HepG2 (cell line): Measurements from ENCODE around the gene UBE2O. TPM values are rescaled to one million over a fixed set of nuclear protein-coding genes. Genes with fewer than 3 reads are reported as not detected.

Experiments
- ARNT ChIP-seq: fragments of 450-650 bp; IDR thresholded peaks from 2 replicates; pipeline ENCODE4 v1.6.1; 2017
- ARNT2 ChIP-seq: sonication (generic); formaldehyde crosslinking; IDR thresholded peaks from 2 replicates; pipeline ENCODE4 v1.8.0; 2022; ENCODE audit warnings: mild to moderate bottlenecking, low read depth, missing genetic modification reagents, moderate library complexity
- BCL6 ChIP-seq: IDR thresholded peaks from 2 replicates; pipeline ENCODE4 v1.6.1; 2016; ENCODE audit warnings: missing genetic modification reagents, missing compliant biosample characterization
- BORCS8-MEF2B ChIP-seq: sonication (generic); formaldehyde crosslinking; IDR thresholded peaks from 2 replicates; pipeline ENCODE4 v1.8.0; 2022; ENCODE audit warnings: mild to moderate bottlenecking, missing genetic modification reagents
- CBX5 ChIP-seq: sonication (generic); formaldehyde crosslinking; IDR thresholded peaks from 2 replicates; pipeline ENCODE4 v1.4.0; 2020; ENCODE audit warnings: missing genetic modification reagents, borderline replicate concordance
- HMG20A ChIP-seq: IDR thresholded peaks from 2 replicates; pipeline ENCODE4 v1.6.1; 2016; ENCODE audit warnings: borderline replicate concordance
- KLF11 ChIP-seq: IDR thresholded peaks from 2 replicates; pipeline ENCODE4 v1.6.1; 2016; ENCODE audit warnings: missing compliant biosample characterization
- MAFF ChIP-seq: IDR thresholded peaks from 2 replicates; pipeline ENCODE4 v1.6.1; 2011; ENCODE audit warnings: low read depth, low read length, improper control_type of control experiment
- ONECUT2 ChIP-seq: sonication (generic); formaldehyde crosslinking; IDR thresholded peaks from 2 replicates; pipeline ENCODE4 v1.4.0; 2020; ENCODE audit warnings: missing genetic modification reagents
- PAX8 ChIP-seq: sonication (generic); formaldehyde crosslinking; IDR thresholded peaks from 2 replicates; pipeline ENCODE4 v1.8.0; 2022; ENCODE audit warnings: mild to moderate bottlenecking, missing genetic modification reagents, borderline replicate concordance
- POGK ChIP-seq: sonication (generic); formaldehyde crosslinking; conservative IDR thresholded peaks from 2 replicates; pipeline ENCODE4 v1.8.0; 2022; ENCODE audit warnings: mild to moderate bottlenecking, moderate library complexity, missing genetic modification reagents
- POLR2AphosphoS2 ChIP-seq: IDR thresholded peaks from 2 replicates; pipeline ENCODE4 v1.6.1; 2011; ENCODE audit warnings: low read depth, low read length, improper control_type of control experiment
- PPARG ChIP-seq: conservative IDR thresholded peaks from 2 replicates; pipeline ENCODE4 v1.6.1; 2016; ENCODE audit warnings: missing biosample characterization, missing genetic modification reagents
- SP2 ChIP-seq: sonication (generic); formaldehyde crosslinking; IDR thresholded peaks from 2 replicates; pipeline ENCODE4 v1.5.1; 2020; ENCODE audit warnings: mild to moderate bottlenecking, missing genetic modification reagents
- STAG1 ChIP-seq: sonication (generic); formaldehyde crosslinking; IDR thresholded peaks from 2 replicates; pipeline ENCODE4 v1.4.0; 2020; ENCODE audit warnings: missing genetic modification reagents
- TBX2 ChIP-seq: sonication (generic); formaldehyde crosslinking; IDR thresholded peaks from 2 replicates; pipeline ENCODE4 v1.5.0; 2020; ENCODE audit warnings: missing genetic modification reagents, mild to moderate bottlenecking, borderline replicate concordance
- TMF1 ChIP-seq: sonication (generic); formaldehyde crosslinking; IDR thresholded peaks from 2 replicates; pipeline ENCODE4 v1.8.1; 2022; ENCODE audit warnings: low read depth, missing genetic modification reagents
- TOPORS ChIP-seq: sonication (generic); formaldehyde crosslinking; IDR thresholded peaks from 2 replicates; pipeline ENCODE4 v1.8.0; 2023; ENCODE audit warnings: mild to moderate bottlenecking, missing genetic modification reagents
- TRIM24 ChIP-seq: sonication (generic); formaldehyde crosslinking; IDR thresholded peaks from 2 replicates; pipeline ENCODE4 v1.8.0; 2022; ENCODE audit warnings: mild to moderate bottlenecking, missing genetic modification reagents
- XRCC5 ChIP-seq: fragments of 200-400 bp; formaldehyde crosslinking; optimal IDR thresholded peaks from 2 replicates; pipeline ENCODE3; 2017; ENCODE audit warnings: mild to moderate bottlenecking, low read length
- YEATS2 ChIP-seq: sonication (generic); formaldehyde crosslinking; IDR thresholded peaks from 2 replicates; pipeline ENCODE4 v1.4.0; 2020; ENCODE audit warnings: missing genetic modification reagents, borderline replicate concordance
- ZBTB3 ChIP-seq: sonication (generic); formaldehyde crosslinking; IDR thresholded peaks from 2 replicates; pipeline ENCODE4 v1.4.0; 2020; ENCODE audit warnings: low read depth, mild to moderate bottlenecking, moderate library complexity, missing genetic modification reagents, borderline replicate concordance
- ZNF180 ChIP-seq: sonication (generic); formaldehyde crosslinking; IDR thresholded peaks from 2 replicates; pipeline ENCODE4 v1.4.0; 2020; ENCODE audit warnings: low read depth, missing genetic modification reagents, borderline replicate concordance
- ZNF235 ChIP-seq: sonication (generic); formaldehyde crosslinking; IDR thresholded peaks from 2 replicates; pipeline ENCODE4 v1.8.1; 2023; ENCODE audit warnings: mild to moderate bottlenecking, missing genetic modification reagents, borderline replicate concordance
- ZNF331 ChIP-seq: sonication (generic); formaldehyde crosslinking; IDR thresholded peaks from 2 replicates; pipeline ENCODE4 v1.4.0; 2020; ENCODE audit warnings: missing genetic modification reagents
- ZNF513 ChIP-seq: sonication (generic); formaldehyde crosslinking; conservative IDR thresholded peaks from 2 replicates; pipeline ENCODE4 v1.5.0; 2020; ENCODE audit warnings: missing genetic modification reagents
- ZNF556 ChIP-seq: sonication (generic); formaldehyde crosslinking; IDR thresholded peaks from 2 replicates; pipeline ENCODE4 v1.4.0; 2020; ENCODE audit warnings: mild to moderate bottlenecking, missing genetic modification reagents, borderline replicate concordance
- ZNF619 ChIP-seq: sonication (generic); formaldehyde crosslinking; IDR thresholded peaks from 2 replicates; pipeline ENCODE4 v1.4.0; 2020; ENCODE audit warnings: mild to moderate bottlenecking, missing genetic modification reagents
- ZNF775 ChIP-seq: sonication (generic); formaldehyde crosslinking; IDR thresholded peaks from 2 replicates; pipeline ENCODE4 v1.4.0; 2020; ENCODE audit warnings: missing genetic modification reagents, mild to moderate bottlenecking, moderate library complexity, borderline replicate concordance
- ZNF891 ChIP-seq: sonication (generic); formaldehyde crosslinking; IDR thresholded peaks from 2 replicates; pipeline ENCODE4 v1.5.0; 2020; ENCODE audit warnings: mild to moderate bottlenecking, missing genetic modification reagents
- polyA plus RNA-seq, 8 experiments: library from polyadenylated mRNA; depleted of rRNA in 3 of 8; stranded (reverse) in 7 of 8; unstranded in 1 of 8; fragments of >200 nt; fragmentation: Illumina TruSeq in 4 of 8; extraction: Trizol in 4 of 8; gene quantifications; 2 replicates each; pipeline versions ENCODE4 v1.2.1 to v1.2.3, GENCODE V29; 2011 to 2016; ENCODE audit warnings: low read depth in 4 of 8, missing spikeins in 1 of 8, mixed read lengths in 1 of 8; ENCODE audit not compliant: insufficient read depth in 1 of 8
- total RNA-seq, 5 experiments: library from RNA; depleted of rRNA; stranded (reverse); fragments of >200 nt; fragmentation: Illumina TruSeq; extraction: Trizol; gene quantifications; 2 replicates each; pipeline ENCODE4 v1.2.3, GENCODE V29; 2016; ENCODE audit warnings: low read depth in 1 of 5

The UBE2O gene
- total and polyA plus RNA-seq, 2 of the 13 experiments (the other 11 are each of a cell fraction or from before 2014, with no cell fraction given) = 21.5 to 23.5 TPM

- no peak for TF ChIP-seq ZNF619 (CRISPR knock-in tag)
- TF ChIP-seq TBX2 (CRISPR knock-in tag) = no peak; the same call in 1 of the 2 replicates
- TF ChIP-seq TMF1 (CRISPR knock-in tag) = no peak
- no peak for TF ChIP-seq ZNF513
- TF ChIP-seq KLF11 (CRISPR knock-in tag) = 0 out of 2 replicates have a peak, but pooled peaks have one; percentile 61
- no peak for TF ChIP-seq CBX5 (CRISPR knock-in tag)
- peak; percentile 40; the same call in 1 of the 2 replicates for TF ChIP-seq MAFF
- TF ChIP-seq ZNF180 (CRISPR knock-in tag) = no peak
- no peak for TF ChIP-seq HMG20A (CRISPR knock-in tag)
- TF ChIP-seq ZNF891 (CRISPR knock-in tag) = peak; percentile 67; the same call in 1 of the 2 replicates
- no peak for TF ChIP-seq ARNT
- TF ChIP-seq ZNF775 (CRISPR knock-in tag) = no peak
- TF ChIP-seq TOPORS (CRISPR knock-in tag) = no peak
- peak; percentile 96 for TF ChIP-seq XRCC5
- TF ChIP-seq BORCS8-MEF2B (CRISPR knock-in tag) = 0 out of 2 replicates have a peak, but pooled peaks have one; percentile 11
- no peak for TF ChIP-seq SP2 (CRISPR knock-in tag)
- no peak for TF ChIP-seq PAX8
- TF ChIP-seq STAG1 (CRISPR knock-in tag) = peak; percentile 79
- TF ChIP-seq POLR2AphosphoS2 = no peak
- no peak for TF ChIP-seq ZNF556 (CRISPR knock-in tag)
- TF ChIP-seq ARNT2 (CRISPR knock-in tag) = no peak
- 0 out of 2 replicates have a peak, but pooled peaks have one; percentile 56 for TF ChIP-seq ZNF331 (CRISPR knock-in tag)
- no peak for TF ChIP-seq BCL6
- TF ChIP-seq POGK (CRISPR knock-in tag) = 0 out of 2 replicates have a peak, but pooled peaks have one; percentile 57
- TF ChIP-seq ONECUT2 (CRISPR knock-in tag) = no peak
- TF ChIP-seq ZNF235 (CRISPR knock-in tag) = 0 out of 2 replicates have a peak, but pooled peaks have one; percentile 41
- no peak for TF ChIP-seq ZBTB3 (CRISPR knock-in tag)
- no peak for TF ChIP-seq YEATS2
- TF ChIP-seq PPARG = no peak
- TF ChIP-seq TRIM24 (CRISPR knock-in tag) = no peak
These were observed 5.9 kb upstream of the UBE2O start (continued) for GRCh38 chr17:76458580-76459490.
